OCI-LY3 (cell line): Measurements from ENCODE around the gene CARS2.

Experiments used
- H2AFZ ChIP-seq: fragments of 200-600, 300-600 bp; shearing (Covaris generic); 2 replicates; pipeline ENCODE4 v1.6.0; 2014; ENCODE audit warnings: antibody characterized with exemption, low read depth, low read length
- H3K27ac ChIP-seq: fragments of 200-600, 300-600 bp; sonication (generic); 2 replicates; pipeline ENCODE4 v1.5.1; 2014; ENCODE audit warnings: mild to moderate bottlenecking, low read length, moderate library complexity, mixed read lengths
- H3K27me3 ChIP-seq: fragments of 200-600, 300-600 bp; sonication (generic); 2 replicates; pipeline ENCODE4 v1.6.1; 2014; ENCODE audit warnings: low read depth, low read length, mixed read lengths
- H3K36me3 ChIP-seq: fragments of 200-600, 300-600 bp; sonication (generic); replicated peaks from 2 replicates; pipeline ENCODE3; 2014; ENCODE audit warnings: low read depth, low read length, mixed read lengths
- H3K4me1 ChIP-seq: fragments of 300-600, 200-600 bp; sonication (generic); 2 replicates; pipeline ENCODE4 v1.6.1; 2014; ENCODE audit warnings: low read length, mixed read lengths
- H3K4me2 ChIP-seq: fragments of 200-600, 300-600 bp; sonication (generic); 2 replicates; pipeline ENCODE4 v1.6.1; 2014; ENCODE audit warnings: low read length, mixed read lengths
- H3K4me3 ChIP-seq: fragments of 300-600, 200-600 bp; sonication (generic); 2 replicates; pipeline ENCODE4 v1.5.1; 2014; ENCODE audit warnings: antibody characterized with exemption, mild to moderate bottlenecking, low read length, moderate library complexity
- H3K79me2 ChIP-seq: fragments of 300-600, 200-600 bp; shearing (Covaris generic); 2 replicates; pipeline ENCODE4 v1.6.1; 2014; ENCODE audit warnings: mild to moderate bottlenecking, low read length, mixed read lengths
- H3K9ac ChIP-seq: fragments of 300-600, 200-600 bp; shearing (Covaris generic); 2 replicates; pipeline ENCODE4 v1.6.0; 2014; ENCODE audit warnings: mild to moderate bottlenecking, low read length, moderate library complexity
- H3K9me3 ChIP-seq: fragments of 200-600, 300-600 bp; shearing (Covaris generic); 2 replicates; pipeline ENCODE4 v1.6.1; 2014; ENCODE audit warnings: low read length, mixed read lengths; ENCODE audit not compliant: insufficient read depth
- H4K20me1 ChIP-seq: fragments of 200-600, 300-600 bp; sonication (generic); 2 replicates; pipeline ENCODE4 v1.6.1; 2016; ENCODE audit warnings: low read length, mixed read lengths; ENCODE audit not compliant: insufficient read depth
- EZH2phosphoT487 ChIP-seq: fragments of 200-600 bp; shearing (Covaris generic); IDR thresholded peaks from 2 replicates; pipeline ENCODE4 v1.6.1; 2018; ENCODE audit warnings: antibody characterized with exemption, mixed run types, low read depth
- TF ChIP-seq, protein P1 (sequence below): fragments of 200-600, 300-600 bp; sonication (generic); IDR thresholded peaks from 2 replicates; pipeline ENCODE4 v1.5.1; 2014; ENCODE audit warnings: antibody characterized with exemption, low read length, low read depth

The CARS2 gene

DNA sequence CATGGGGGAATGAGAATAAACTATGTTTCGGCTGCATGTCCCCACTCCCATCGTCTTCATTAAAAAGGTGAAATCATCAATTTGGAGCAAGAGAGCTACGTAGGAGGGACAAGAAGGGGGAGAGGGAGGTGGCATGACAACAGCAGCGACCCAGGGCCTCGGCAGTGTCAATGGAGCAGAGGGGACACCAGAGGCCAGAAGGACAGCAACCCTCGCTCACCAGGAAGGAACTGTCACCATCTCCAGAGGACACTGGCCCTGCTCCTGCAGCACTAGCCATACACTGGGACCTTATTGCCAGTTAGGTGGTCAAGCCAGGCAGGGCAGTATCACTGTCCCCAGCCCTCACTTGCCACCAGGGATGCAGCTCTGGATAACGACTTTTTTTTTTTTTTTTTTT is 56.4 kb downstream of the CARS2 start:
- Histone ChIP-seq H3K27ac (no peak overlapping the region), H3K4me1 (peaks cover 22% of the 10 kb centered on the region), H3K36me3 (peaks cover 17% of the 10 kb centered on the region), H2AFZ (no peak overlapping the region), H3K79me2 (no peaks in the 10 kb centered on the region), H3K9me3 (no peaks in the 10 kb centered on the region), H3K4me2 (no peak overlapping the region), H4K20me1 (peaks cover 13% of the 10 kb centered on the region), H3K9ac (no peak overlapping the region), H3K27me3 (no peaks in the 10 kb centered on the region), H3K4me3 (no peak overlapping the region)
- TF ChIP-seq EZH2phosphoT487: no peak
- TF ChIP-seq, protein P1, sequence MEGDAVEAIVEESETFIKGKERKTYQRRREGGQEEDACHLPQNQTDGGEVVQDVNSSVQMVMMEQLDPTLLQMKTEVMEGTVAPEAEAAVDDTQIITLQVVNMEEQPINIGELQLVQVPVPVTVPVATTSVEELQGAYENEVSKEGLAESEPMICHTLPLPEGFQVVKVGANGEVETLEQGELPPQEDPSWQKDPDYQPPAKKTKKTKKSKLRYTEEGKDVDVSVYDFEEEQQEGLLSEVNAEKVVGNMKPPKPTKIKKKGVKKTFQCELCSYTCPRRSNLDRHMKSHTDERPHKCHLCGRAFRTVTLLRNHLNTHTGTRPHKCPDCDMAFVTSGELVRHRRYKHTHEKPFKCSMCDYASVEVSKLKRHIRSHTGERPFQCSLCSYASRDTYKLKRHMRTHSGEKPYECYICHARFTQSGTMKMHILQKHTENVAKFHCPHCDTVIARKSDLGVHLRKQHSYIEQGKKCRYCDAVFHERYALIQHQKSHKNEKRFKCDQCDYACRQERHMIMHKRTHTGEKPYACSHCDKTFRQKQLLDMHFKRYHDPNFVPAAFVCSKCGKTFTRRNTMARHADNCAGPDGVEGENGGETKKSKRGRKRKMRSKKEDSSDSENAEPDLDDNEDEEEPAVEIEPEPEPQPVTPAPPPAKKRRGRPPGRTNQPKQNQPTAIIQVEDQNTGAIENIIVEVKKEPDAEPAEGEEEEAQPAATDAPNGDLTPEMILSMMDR: no peak

DNA sequence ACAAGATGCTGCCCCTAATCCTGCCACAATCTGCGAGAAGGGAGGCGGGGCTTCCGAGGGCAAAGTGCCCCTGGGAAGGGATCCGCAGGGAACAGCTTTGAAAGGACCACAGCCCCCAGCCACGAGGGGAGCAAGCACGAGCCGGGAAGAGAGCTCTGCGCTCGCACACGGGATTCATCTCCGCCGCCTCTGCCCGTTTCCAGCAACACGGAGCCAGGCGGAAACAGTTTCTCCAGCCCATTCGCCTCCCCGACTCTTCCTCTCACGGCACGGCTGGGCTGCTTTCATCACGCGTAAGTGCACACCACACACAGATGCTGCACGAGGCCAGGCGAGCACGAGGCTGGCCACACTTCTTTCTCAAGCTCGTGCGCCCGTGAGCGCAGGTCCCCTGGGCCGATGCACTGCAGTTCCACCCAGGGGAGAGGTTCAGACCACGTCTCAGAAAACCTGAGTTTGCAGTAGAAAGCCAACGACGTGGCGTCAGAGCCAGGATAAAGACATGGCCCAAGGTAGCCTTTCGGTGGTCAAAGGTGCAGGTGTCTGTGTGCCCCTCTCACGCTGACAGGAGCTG is 57.0 kb downstream of the CARS2 start:
- TF ChIP-seq, protein P1: no peak
- no peak for TF ChIP-seq EZH2phosphoT487
- peaks cover 23% of the 10 kb centered on the region for H3K4me1 ChIP-seq
- no peak overlapping the region for H3K4me3 ChIP-seq
- peaks cover 24% of the 10 kb centered on the region for H3K36me3 ChIP-seq
- H3K27me3 ChIP-seq: no peaks in the 10 kb centered on the region
- no peak overlapping the region for H3K27ac ChIP-seq
- no peaks in the 10 kb centered on the region for H3K79me2 ChIP-seq
- no peak overlapping the region for H2AFZ ChIP-seq
- no peak overlapping the region for H3K9ac ChIP-seq
- peaks cover 13% of the 10 kb centered on the region for H4K20me1 ChIP-seq
- no peaks in the 10 kb centered on the region for H3K9me3 ChIP-seq
- H3K4me2 ChIP-seq: no peak overlapping the region

DNA sequence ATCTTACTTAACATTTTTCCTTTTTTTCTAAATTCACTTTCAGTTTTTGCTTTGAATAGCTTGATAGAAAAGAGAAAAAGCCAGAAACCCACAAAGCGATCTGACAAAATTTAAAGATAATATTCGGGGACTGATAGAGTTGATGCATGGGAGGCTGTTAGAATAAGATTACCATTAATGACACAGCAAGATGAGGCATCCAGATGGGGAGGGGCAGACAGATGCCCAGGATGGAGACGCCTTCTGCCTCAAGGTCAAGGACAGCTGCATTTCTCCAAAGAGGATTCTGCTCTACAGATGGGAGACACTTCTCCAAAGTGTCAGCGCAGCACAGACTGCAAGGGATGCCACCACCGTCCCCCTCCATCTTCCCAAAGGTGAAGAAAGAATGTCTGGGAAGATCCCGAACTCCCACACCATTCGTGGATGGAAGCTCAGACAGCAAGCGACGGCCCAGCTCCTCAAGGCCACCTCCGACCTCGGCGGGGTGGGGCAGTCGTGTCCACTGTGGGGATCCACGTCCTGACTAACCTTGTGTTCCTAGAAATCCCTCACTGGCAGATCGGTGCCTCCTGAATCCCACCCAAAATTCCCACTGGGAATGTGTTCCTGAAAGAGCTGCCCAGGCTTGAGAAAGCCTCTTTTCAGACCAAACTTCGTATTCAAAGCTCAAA is 57.6 kb downstream of the CARS2 start:
- Histone ChIP-seq H3K4me1 (peaks cover 20% of the 10 kb centered on the region), H3K79me2 (no peaks in the 10 kb centered on the region), H3K36me3 (peaks cover 30% of the 10 kb centered on the region), H3K27ac (no peak overlapping the region), H3K4me2 (no peak overlapping the region), H2AFZ (no peak overlapping the region), H3K9ac (no peak overlapping the region), H3K27me3 (no peaks in the 10 kb centered on the region), H3K9me3 (no peaks in the 10 kb centered on the region), H4K20me1 (peaks cover 13% of the 10 kb centered on the region), H3K4me3 (no peak overlapping the region)
- TF ChIP-seq, protein P1: no peak
- TF ChIP-seq EZH2phosphoT487: no peak

DNA sequence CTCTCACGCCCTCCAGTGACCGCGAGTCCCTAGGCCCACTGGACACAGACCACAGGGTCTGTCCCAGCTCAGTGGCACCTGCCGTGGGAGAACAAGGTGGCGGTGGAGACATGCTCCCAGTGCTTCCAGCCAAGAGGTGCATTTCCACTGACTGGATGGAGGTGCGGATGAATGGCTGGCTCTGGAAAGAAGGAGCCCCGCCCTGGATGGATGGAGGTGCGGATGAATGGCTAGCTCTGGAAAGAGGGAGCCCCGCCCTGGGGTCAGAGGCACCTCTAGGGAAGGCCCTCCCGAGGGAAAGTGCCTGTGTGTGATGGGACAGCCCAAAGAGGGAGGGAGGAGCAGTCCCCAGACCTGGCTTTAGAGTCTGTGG is 58.6 kb downstream of the CARS2 start:
- Histone ChIP-seq H3K27me3 (no peaks in the 10 kb centered on the region), H2AFZ (no peak overlapping the region), H3K79me2 (no peaks in the 10 kb centered on the region), H3K27ac (no peak overlapping the region), H3K36me3 (peaks cover 32% of the 10 kb centered on the region), H3K9ac (no peak overlapping the region), H3K4me1 (peaks cover 11% of the 10 kb centered on the region; the same call in 1 of the 2 replicates), H3K4me2 (no peak overlapping the region), H3K4me3 (no peak overlapping the region), H3K9me3 (no peaks in the 10 kb centered on the region), H4K20me1 (peaks cover 5% of the 10 kb centered on the region)
- TF ChIP-seq EZH2phosphoT487: no peak
- TF ChIP-seq, protein P1: no peak
